ENCODE measurements around the gene PGBD2.
"Not testable (repeated sequence)": the region's sequence is repeated elsewhere in the genome, so short reads cannot be mapped to it uniquely, and the experiment has no call there.

PGBD2 gene

GRCh38 chr1:248906009-248906752 is at the start of gene PGBD2:
TSS of gene PGBD2 (plus strand) at chr1:248906235. CDS start at chr1:248913863, 7,628 bp downstream.
- peak; percentile 98 for DNase-seq

- DNase-seq: no peak
Observed at GRCh38 chr1:248857201-248857600, 48.8 kb upstream of the PGBD2 start.

- no peak for DNase-seq
Observed at GRCh38 chr1:248857749-248858095, 48.3 kb upstream of the PGBD2 start.

- peak; percentile 77 for DNase-seq
Observed at GRCh38 chr1:248858096-248858890, 47.7 kb upstream of the PGBD2 start.

GRCh38 chr1:248858891-248859889 is 46.8 kb upstream of the PGBD2 start, which contains the start of gene ZNF692:
TSS of gene ZNF692 (minus strand) at chr1:248859085. CDS start at chr1:248858309, 776 bp downstream.
- peak; percentile 97 for DNase-seq

GRCh38 chr1:248860007-248860406 is 46.0 kb upstream of the PGBD2 start:
- no peak for DNase-seq

GRCh38 chr1:248861616-248862015 is 44.4 kb upstream of the PGBD2 start:
- no peak for DNase-seq

- no peak for DNase-seq
Observed at GRCh38 chr1:248862695-248862997, 43.4 kb upstream of the PGBD2 start.

GRCh38 chr1:248862998-248863881 is 42.8 kb upstream of the PGBD2 start:
- DNase-seq: peak; percentile 86

GRCh38 chr1:248871837-248872401 is 34.1 kb upstream of the PGBD2 start:
- DNase-seq: no peak

GRCh38 chr1:248872752-248873408 is 33.2 kb upstream of the PGBD2 start:
- DNase-seq: peak; percentile 83

GRCh38 chr1:248873409-248873992 is 32.5 kb upstream of the PGBD2 start:
- DNase-seq: peak; percentile 99

GRCh38 chr1:248873993-248874533 is 32.0 kb upstream of the PGBD2 start:
- peak; percentile 95 for DNase-seq

- no peak for DNase-seq
Observed at GRCh38 chr1:248881261-248881660, 24.8 kb upstream of the PGBD2 start.

GRCh38 chr1:248882427-248882826 is 23.6 kb upstream of the PGBD2 start:
- not testable (repeated sequence) for DNase-seq

- DNase-seq: no peak
Observed at GRCh38 chr1:248884632-248885295, 21.3 kb upstream of the PGBD2 start.

GRCh38 chr1:248885646-248886045 is 20.4 kb upstream of the PGBD2 start:
- no peak for DNase-seq

GRCh38 chr1:248886237-248886895 is 19.7 kb upstream of the PGBD2 start:
- no peak for DNase-seq

GRCh38 chr1:248889914-248890243 is 16.2 kb upstream of the PGBD2 start:
- not testable (repeated sequence) for DNase-seq
